PC-9 (cell line): ENCODE data around the gene ECHDC3.

Experiments used
- EZH2 ChIP-seq: fragments of 200-600 bp; sonication (generic); IDR thresholded peaks from 2 replicates; pipeline ENCODE4 v1.8.0; 2017; ENCODE audit warnings: antibody characterized with exemption, low read depth
- TF ChIP-seq, protein P1 (sequence below): fragments of 200-600 bp; sonication (generic); conservative IDR thresholded peaks from 2 replicates; pipeline ENCODE4 v1.6.1; 2017; ENCODE audit warnings: mixed run types, antibody characterized with exemption, mild to moderate bottlenecking, moderate library complexity

DNA sequence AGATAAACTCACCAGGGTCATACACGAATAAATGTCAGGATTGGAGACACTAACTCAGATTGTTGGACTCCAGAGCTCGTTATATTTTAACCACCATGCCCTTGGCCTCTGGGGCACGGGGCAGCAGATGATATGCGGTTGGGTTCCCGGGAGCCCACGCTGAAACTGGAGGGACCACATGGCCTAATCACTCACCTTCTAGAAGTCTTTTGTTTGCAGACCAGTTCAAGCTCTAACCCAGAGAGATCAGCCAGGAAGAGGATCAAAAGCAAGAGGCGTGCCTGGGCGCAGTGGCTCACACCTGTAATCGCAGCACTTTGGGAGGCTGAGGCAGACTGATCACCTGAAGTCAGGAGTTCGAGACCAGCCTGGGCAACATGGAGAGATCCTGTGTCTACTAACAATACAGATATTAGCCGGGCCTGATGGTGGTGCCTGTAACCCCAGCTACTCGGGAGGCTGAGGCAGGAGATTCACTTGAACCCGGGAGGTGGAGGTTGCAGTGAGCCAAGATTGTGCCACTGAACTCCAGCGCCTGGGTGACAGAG lies 42.6 kb upstream of the ECHDC3 start:
- TF ChIP-seq, protein P1, sequence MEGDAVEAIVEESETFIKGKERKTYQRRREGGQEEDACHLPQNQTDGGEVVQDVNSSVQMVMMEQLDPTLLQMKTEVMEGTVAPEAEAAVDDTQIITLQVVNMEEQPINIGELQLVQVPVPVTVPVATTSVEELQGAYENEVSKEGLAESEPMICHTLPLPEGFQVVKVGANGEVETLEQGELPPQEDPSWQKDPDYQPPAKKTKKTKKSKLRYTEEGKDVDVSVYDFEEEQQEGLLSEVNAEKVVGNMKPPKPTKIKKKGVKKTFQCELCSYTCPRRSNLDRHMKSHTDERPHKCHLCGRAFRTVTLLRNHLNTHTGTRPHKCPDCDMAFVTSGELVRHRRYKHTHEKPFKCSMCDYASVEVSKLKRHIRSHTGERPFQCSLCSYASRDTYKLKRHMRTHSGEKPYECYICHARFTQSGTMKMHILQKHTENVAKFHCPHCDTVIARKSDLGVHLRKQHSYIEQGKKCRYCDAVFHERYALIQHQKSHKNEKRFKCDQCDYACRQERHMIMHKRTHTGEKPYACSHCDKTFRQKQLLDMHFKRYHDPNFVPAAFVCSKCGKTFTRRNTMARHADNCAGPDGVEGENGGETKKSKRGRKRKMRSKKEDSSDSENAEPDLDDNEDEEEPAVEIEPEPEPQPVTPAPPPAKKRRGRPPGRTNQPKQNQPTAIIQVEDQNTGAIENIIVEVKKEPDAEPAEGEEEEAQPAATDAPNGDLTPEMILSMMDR = no peak
- TF ChIP-seq EZH2 = no peak
